ENCODE results near the gene ZNF808. TPM values are rescaled to one million over a fixed set of nuclear protein-coding genes. Genes with fewer than 3 reads are reported as not detected.
"Not testable (repeated sequence)": the region's sequence is repeated elsewhere in the genome, so short reads cannot be mapped to it uniquely, and the experiment has no call there.

ZNF808 gene
- total RNA-seq, 1 experiment from 2014 or later, result not detected

DNA sequence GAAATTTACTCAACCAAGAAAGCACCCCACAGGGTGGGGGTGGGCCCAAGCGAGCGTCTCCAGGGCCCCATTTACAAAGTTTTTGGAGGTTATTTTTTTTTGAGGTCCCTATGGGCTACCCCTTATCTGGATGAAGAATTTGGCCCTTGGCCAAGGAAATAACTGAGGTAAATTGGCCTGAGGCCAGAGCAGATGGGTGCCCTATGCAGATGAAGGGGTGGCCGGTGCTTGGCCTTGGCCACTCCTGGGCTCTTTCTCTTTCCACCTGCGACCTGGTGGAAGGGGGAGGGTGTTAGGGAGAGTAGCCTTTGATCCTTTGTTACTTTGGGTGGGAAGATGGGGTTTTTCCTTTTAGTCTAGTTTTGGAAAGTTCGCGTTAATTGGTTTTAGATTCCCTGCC is 58.1 kb downstream of the ZNF808 start:
- no peak overlapping the region for H3K27ac Mint-ChIP-seq (ENCODE audit: unreplicated experiment)
- peaks cover 5% of the 10 kb centered on the region for H3K36me3 Mint-ChIP-seq (ENCODE audit: insufficient read depth, unreplicated experiment)
- CTCF ChIA-PET, result no interaction called here
- no peaks in the 10 kb centered on the region for H3K4me1 Mint-ChIP-seq (ENCODE audit: low read depth, unreplicated experiment)
- BruUV-seq (replicated peaks), result no TSS peak
- TF ChIP-seq, protein P1, sequence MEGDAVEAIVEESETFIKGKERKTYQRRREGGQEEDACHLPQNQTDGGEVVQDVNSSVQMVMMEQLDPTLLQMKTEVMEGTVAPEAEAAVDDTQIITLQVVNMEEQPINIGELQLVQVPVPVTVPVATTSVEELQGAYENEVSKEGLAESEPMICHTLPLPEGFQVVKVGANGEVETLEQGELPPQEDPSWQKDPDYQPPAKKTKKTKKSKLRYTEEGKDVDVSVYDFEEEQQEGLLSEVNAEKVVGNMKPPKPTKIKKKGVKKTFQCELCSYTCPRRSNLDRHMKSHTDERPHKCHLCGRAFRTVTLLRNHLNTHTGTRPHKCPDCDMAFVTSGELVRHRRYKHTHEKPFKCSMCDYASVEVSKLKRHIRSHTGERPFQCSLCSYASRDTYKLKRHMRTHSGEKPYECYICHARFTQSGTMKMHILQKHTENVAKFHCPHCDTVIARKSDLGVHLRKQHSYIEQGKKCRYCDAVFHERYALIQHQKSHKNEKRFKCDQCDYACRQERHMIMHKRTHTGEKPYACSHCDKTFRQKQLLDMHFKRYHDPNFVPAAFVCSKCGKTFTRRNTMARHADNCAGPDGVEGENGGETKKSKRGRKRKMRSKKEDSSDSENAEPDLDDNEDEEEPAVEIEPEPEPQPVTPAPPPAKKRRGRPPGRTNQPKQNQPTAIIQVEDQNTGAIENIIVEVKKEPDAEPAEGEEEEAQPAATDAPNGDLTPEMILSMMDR (IDR thresholded peaks at IDR 0.05; ENCODE audit: unreplicated experiment), result no peak
- H3K4me3 Mint-ChIP-seq (ENCODE audit: low read depth, unreplicated experiment), result no peak overlapping the region
- intact Hi-C loops (cut with micrococcal nuclease; ENCODE audit: unreplicated experiment), result no loop called here
- H3K27me3 Mint-ChIP-seq (ENCODE audit: unreplicated experiment), result no peaks in the 10 kb centered on the region
- no peak for DNase-seq
- peaks cover 22% of the 10 kb centered on the region for H3K9me3 Mint-ChIP-seq (ENCODE audit: low read depth, unreplicated experiment)

DNA sequence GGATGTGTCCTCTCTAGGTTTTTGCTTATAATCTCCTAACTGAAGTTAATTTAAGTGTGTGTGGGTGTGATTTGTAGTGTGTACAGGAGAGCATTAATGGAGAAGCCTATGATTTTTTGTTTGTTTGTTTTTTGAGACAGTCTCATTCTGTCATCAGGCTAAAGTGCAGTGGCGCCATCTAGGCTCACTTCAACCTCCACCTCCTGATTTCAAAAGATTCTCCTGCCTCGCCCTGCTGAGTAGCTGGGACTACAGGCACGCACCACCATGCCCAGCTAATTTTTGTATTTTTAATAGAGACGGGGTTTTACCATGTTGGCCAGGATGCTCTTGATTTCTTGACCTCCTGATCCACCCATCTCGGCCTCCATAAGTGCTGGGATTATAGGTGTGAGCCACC is 63.3 kb downstream of the ZNF808 start:
- Mint-ChIP-seq H3K4me3 (ENCODE audit: low read depth, unreplicated experiment) (no peak overlapping the region), H3K27ac (ENCODE audit: unreplicated experiment) (no peak overlapping the region), H3K4me1 (ENCODE audit: low read depth, unreplicated experiment) (no peaks in the 10 kb centered on the region), H3K9me3 (ENCODE audit: low read depth, unreplicated experiment) (peaks cover 7% of the 10 kb centered on the region), H3K27me3 (ENCODE audit: unreplicated experiment) (no peaks in the 10 kb centered on the region), H3K36me3 (ENCODE audit: insufficient read depth, unreplicated experiment) (peaks cover 4% of the 10 kb centered on the region)
- TF ChIP-seq, protein P1 (IDR thresholded peaks at IDR 0.05; ENCODE audit: unreplicated experiment), result no peak
- DNase-seq, result no peak
- CTCF ChIA-PET, result no interaction called here
- intact Hi-C loops (cut with micrococcal nuclease; ENCODE audit: unreplicated experiment), result no loop called here
- BruUV-seq (replicated peaks), result no TSS peak

DNA sequence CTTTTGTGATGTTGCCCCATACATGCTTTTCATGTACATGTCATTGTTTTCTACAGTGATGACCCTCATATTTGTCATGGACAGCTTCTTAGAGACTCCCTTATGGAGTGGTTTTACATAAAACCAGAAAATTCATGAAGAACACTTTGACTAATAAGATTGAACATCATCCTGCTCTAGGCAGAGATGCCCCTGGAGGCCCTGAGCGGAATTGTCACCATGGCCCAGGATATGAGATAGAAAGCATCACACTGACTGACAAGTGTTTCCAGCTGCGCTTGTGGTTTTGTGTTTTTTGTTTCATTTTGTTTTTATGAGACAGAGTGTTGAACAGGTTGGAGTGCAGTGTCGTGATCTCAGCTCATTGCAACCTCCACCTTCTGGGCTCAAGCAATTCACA is 64.8 kb downstream of the ZNF808 start:
- Mint-ChIP-seq H3K4me1 (ENCODE audit: low read depth, unreplicated experiment) (no peaks in the 10 kb centered on the region), H3K4me3 (ENCODE audit: low read depth, unreplicated experiment) (no peak overlapping the region), H3K27ac (ENCODE audit: unreplicated experiment) (no peak overlapping the region), H3K27me3 (ENCODE audit: unreplicated experiment) (no peaks in the 10 kb centered on the region), H3K36me3 (ENCODE audit: insufficient read depth, unreplicated experiment) (peaks cover 4% of the 10 kb centered on the region), H3K9me3 (ENCODE audit: low read depth, unreplicated experiment) (peaks cover 11% of the 10 kb centered on the region)
- CTCF ChIA-PET, result no interaction called here
- TF ChIP-seq, protein P1 (IDR thresholded peaks at IDR 0.05; ENCODE audit: unreplicated experiment), result no peak
- no TSS peak for BruUV-seq (replicated peaks)
- no peak for DNase-seq
- intact Hi-C loops (cut with micrococcal nuclease; ENCODE audit: unreplicated experiment), result no loop called here

DNA sequence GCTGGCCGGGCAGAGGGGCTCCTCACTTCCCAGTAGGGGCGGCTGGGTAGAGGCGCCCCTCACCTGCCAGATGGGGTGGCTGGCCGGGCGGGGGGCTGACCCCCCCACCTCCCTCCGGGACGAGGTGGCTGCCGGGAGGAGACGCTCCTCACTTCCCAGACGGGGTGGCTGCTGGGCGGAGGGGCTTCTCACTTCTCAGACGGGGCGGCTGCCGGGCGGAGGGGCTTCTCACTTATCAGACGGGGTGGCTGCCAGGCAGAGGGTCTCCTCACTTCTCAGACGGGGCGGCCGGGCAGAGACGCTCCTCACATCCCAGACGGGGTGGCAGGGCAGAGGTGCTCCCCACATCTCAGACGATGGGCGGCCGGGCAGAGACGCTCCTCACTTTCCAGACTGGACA is 66.0 kb downstream of the ZNF808 start:
- CTCF ChIA-PET; H3K36me3 Mint-ChIP-seq (ENCODE audit: insufficient read depth, unreplicated experiment); H3K4me3 Mint-ChIP-seq (ENCODE audit: low read depth, unreplicated experiment); H3K4me1 Mint-ChIP-seq (ENCODE audit: low read depth, unreplicated experiment); intact Hi-C loops (cut with micrococcal nuclease; ENCODE audit: unreplicated experiment); H3K27ac Mint-ChIP-seq (ENCODE audit: unreplicated experiment); DNase-seq; BruUV-seq (replicated peaks); H3K27me3 Mint-ChIP-seq (ENCODE audit: unreplicated experiment): not testable (repeated sequence)
- H3K9me3 Mint-ChIP-seq (ENCODE audit: low read depth, unreplicated experiment), result peaks cover 12% of the 10 kb centered on the region

DNA sequence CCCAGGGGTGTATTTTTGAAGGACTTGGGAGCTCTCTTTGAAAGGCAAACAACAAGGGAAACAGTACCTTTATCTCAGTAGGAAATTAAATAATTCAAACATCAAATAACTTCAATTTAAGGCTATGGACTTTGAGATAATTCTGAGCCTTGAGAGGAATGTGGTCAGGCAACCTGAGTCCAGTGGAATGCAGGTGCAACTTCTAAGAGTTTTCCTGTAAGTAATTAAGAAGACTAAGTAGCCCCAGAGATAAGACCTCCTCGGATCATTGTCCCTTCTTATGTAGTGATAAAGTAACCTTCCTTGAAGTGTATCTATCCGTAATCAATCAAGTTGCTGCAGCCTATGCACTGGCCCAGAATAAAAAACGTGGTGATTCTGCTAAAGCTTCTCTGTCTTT is 71.8 kb downstream of the ZNF808 start:
- Mint-ChIP-seq H3K36me3 (ENCODE audit: insufficient read depth, unreplicated experiment) (no peaks in the 10 kb centered on the region), H3K4me1 (ENCODE audit: low read depth, unreplicated experiment) (no peaks in the 10 kb centered on the region), H3K4me3 (ENCODE audit: low read depth, unreplicated experiment) (no peak overlapping the region), H3K27me3 (ENCODE audit: unreplicated experiment) (no peaks in the 10 kb centered on the region), H3K9me3 (ENCODE audit: low read depth, unreplicated experiment) (peaks cover 22% of the 10 kb centered on the region), H3K27ac (ENCODE audit: unreplicated experiment) (no peak overlapping the region)
- TF ChIP-seq, protein P1 (IDR thresholded peaks at IDR 0.05; ENCODE audit: unreplicated experiment), result no peak
- intact Hi-C loops (cut with micrococcal nuclease; ENCODE audit: unreplicated experiment), result no loop called here
- CTCF ChIA-PET, result interaction anchor here (0.6 kb wide), 1 partner anchor 207 kb away, joined by 3 read pairs; no protein-coding TSS in a partner anchor
- DNase-seq, result no peak
- BruUV-seq (replicated peaks), result no TSS peak

Measured in Calu3 (cell line).